ENCODE results near the gene C1QB.

DNA sequence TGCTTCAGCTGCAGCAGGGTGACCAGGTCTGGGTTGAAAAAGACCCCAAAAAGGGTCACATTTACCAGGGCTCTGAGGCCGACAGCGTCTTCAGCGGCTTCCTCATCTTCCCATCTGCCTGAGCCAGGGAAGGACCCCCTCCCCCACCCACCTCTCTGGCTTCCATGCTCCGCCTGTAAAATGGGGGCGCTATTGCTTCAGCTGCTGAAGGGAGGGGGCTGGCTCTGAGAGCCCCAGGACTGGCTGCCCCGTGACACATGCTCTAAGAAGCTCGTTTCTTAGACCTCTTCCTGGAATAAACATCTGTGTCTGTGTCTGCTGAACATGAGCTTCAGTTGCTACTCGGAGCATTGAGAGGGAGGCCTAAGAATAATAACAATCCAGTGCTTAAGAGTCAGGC is 13.8 kb upstream of the C1QB start:
- no peak for TF ChIP-seq POLR2A (IDR thresholded peaks at IDR 0.05)
- TF ChIP-seq, protein P1, sequence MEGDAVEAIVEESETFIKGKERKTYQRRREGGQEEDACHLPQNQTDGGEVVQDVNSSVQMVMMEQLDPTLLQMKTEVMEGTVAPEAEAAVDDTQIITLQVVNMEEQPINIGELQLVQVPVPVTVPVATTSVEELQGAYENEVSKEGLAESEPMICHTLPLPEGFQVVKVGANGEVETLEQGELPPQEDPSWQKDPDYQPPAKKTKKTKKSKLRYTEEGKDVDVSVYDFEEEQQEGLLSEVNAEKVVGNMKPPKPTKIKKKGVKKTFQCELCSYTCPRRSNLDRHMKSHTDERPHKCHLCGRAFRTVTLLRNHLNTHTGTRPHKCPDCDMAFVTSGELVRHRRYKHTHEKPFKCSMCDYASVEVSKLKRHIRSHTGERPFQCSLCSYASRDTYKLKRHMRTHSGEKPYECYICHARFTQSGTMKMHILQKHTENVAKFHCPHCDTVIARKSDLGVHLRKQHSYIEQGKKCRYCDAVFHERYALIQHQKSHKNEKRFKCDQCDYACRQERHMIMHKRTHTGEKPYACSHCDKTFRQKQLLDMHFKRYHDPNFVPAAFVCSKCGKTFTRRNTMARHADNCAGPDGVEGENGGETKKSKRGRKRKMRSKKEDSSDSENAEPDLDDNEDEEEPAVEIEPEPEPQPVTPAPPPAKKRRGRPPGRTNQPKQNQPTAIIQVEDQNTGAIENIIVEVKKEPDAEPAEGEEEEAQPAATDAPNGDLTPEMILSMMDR (IDR thresholded peaks at IDR 0.05): no peak

Measured in body of pancreas (tissue), 4 donors.